WTC11 (cell line): Measurements from ENCODE around the gene RNF20. TPM values are rescaled to one million over a fixed set of nuclear protein-coding genes. Genes with fewer than 3 reads are reported as not detected.

Experiments
- ATAC-seq: fragments of 200-7000 bp; cut with Tn5 transposase; 2 replicates; pipeline ENCODE4 v1.10.0; 2021; ENCODE audit warnings: mild to moderate bottlenecking, moderate library complexity
- CTCF ChIA-PET: fragments of 300-600 bp; sonication (Branson Sonifier 250); formaldehyde crosslinking; loops from one replicate; lab custom pipeline; 2021; ENCODE audit warnings: antibody characterized with exemption; lab: Charles Lee
- POLR2A ChIA-PET: fragments of 350-600 bp; sonication (Branson Sonifier 250); formaldehyde crosslinking; loops from one replicate; lab custom pipeline; 2021; ENCODE audit warnings: antibody characterized with exemption; lab: Charles Lee
- DNase-seq: peaks from one replicate; pipeline ENCODE4 v3.0.0; 2021; ENCODE audit warnings: low spot score
- H3K27ac Mint-ChIP-seq: 2 replicates; pipeline ENCODE4 v1.8.0; 2021; ENCODE audit warnings: mixed read lengths
- H3K27me3 Mint-ChIP-seq: 2 replicates; pipeline ENCODE4 v1.8.0; 2021; ENCODE audit warnings: low read depth, mild to moderate bottlenecking, moderate library complexity, mixed read lengths
- H3K36me3 Mint-ChIP-seq: 2 replicates; pipeline ENCODE4 v1.8.0; 2021; ENCODE audit warnings: mixed read lengths
- H3K4me1 Mint-ChIP-seq: 2 replicates; pipeline ENCODE4 v1.8.0; 2022; ENCODE audit warnings: mixed read lengths
- H3K4me3 Mint-ChIP-seq: 2 replicates; pipeline ENCODE4 v1.8.0; 2021; ENCODE audit warnings: mild to moderate bottlenecking, moderate library complexity, mixed read lengths
- H3K9me3 Mint-ChIP-seq: 2 replicates; pipeline ENCODE4 v1.8.0; 2021; ENCODE audit warnings: mixed read lengths
- FOXP1 ChIP-seq: sonication (generic); formaldehyde crosslinking; IDR thresholded peaks from 2 replicates; pipeline ENCODE4 v1.8.0; 2022; ENCODE audit warnings: missing genetic modification reagents, mild to moderate bottlenecking, moderate library complexity, borderline replicate concordance
- GRHL2 ChIP-seq: fragments of 250-450 bp; sonication (Bioruptor Pico); IDR thresholded peaks from 2 replicates; pipeline ENCODE4 v1.8.0; 2022; ENCODE audit warnings: mild to moderate bottlenecking, moderate library complexity; ENCODE audit not compliant: insufficient replicate concordance, severe bottlenecking
- HMGA2 ChIP-seq: fragments of 250-450 bp; sonication (Bioruptor Pico); IDR thresholded peaks from 2 replicates; pipeline ENCODE4 v1.4.0; 2021; ENCODE audit warnings: mild to moderate bottlenecking, moderate library complexity
- JUN ChIP-seq: sonication (generic); formaldehyde crosslinking; IDR thresholded peaks from 2 replicates; pipeline ENCODE4 v1.8.0; 2023; ENCODE audit warnings: mild to moderate bottlenecking, missing genetic modification reagents
- KAT7 ChIP-seq: sonication (generic); formaldehyde crosslinking; IDR thresholded peaks from 2 replicates; pipeline ENCODE4 v1.8.1; 2023; ENCODE audit warnings: missing genetic modification reagents, mild to moderate bottlenecking, borderline replicate concordance
- NR3C1 ChIP-seq: sonication (generic); formaldehyde crosslinking; conservative IDR thresholded peaks from 2 replicates; pipeline ENCODE4 v1.8.1; 2023; ENCODE audit warnings: low read depth, mild to moderate bottlenecking, missing genetic modification reagents
- PRRX2 ChIP-seq: fragments of 250-450 bp; sonication (Bioruptor Pico); IDR thresholded peaks from 2 replicates; pipeline ENCODE4 v1.8.0; 2021; ENCODE audit warnings: mild to moderate bottlenecking
- RELA ChIP-seq: sonication (generic); formaldehyde crosslinking; IDR thresholded peaks from 2 replicates; pipeline ENCODE4 v1.8.1; 2022; ENCODE audit warnings: missing genetic modification reagents, mild to moderate bottlenecking, borderline replicate concordance
- RORB ChIP-seq: fragments of 250-450 bp; sonication (Bioruptor Pico); IDR thresholded peaks from 2 replicates; pipeline ENCODE4 v1.9.0; 2021; ENCODE audit warnings: mild to moderate bottlenecking
- SMAD3 ChIP-seq: sonication (generic); formaldehyde crosslinking; IDR thresholded peaks from 2 replicates; pipeline ENCODE4 v1.8.0; 2022; ENCODE audit warnings: missing genetic modification reagents, mild to moderate bottlenecking, borderline replicate concordance
- SMAD4 ChIP-seq: sonication (generic); formaldehyde crosslinking; IDR thresholded peaks from 2 replicates; pipeline ENCODE4 v1.8.0; 2022; ENCODE audit warnings: mild to moderate bottlenecking, missing genetic modification reagents
- SOX15 ChIP-seq: fragments of 250-450 bp; sonication (Bioruptor Pico); IDR thresholded peaks from 2 replicates; pipeline ENCODE4 v1.9.0; 2021; ENCODE audit warnings: mild to moderate bottlenecking
- SP1 ChIP-seq: sonication (generic); formaldehyde crosslinking; conservative IDR thresholded peaks from 2 replicates; pipeline ENCODE4 v1.8.1; 2022; ENCODE audit warnings: missing genetic modification reagents
- TCF7 ChIP-seq: sonication (generic); formaldehyde crosslinking; IDR thresholded peaks from 2 replicates; pipeline ENCODE4 v1.8.0; 2022; ENCODE audit warnings: mild to moderate bottlenecking, low read depth, missing genetic modification reagents, moderate library complexity
- TEAD1 ChIP-seq: sonication (generic); formaldehyde crosslinking; IDR thresholded peaks from 2 replicates; pipeline ENCODE4 v1.8.0; 2022; ENCODE audit warnings: mild to moderate bottlenecking, missing genetic modification reagents
- TP53 ChIP-seq: sonication (generic); formaldehyde crosslinking; IDR thresholded peaks from 2 replicates; pipeline ENCODE4 v1.8.1; 2023; ENCODE audit warnings: mild to moderate bottlenecking, missing genetic modification reagents
- ZBTB21 ChIP-seq: sonication (generic); formaldehyde crosslinking; IDR thresholded peaks from 2 replicates; pipeline ENCODE4 v1.8.1; 2023; ENCODE audit warnings: mild to moderate bottlenecking, missing genetic modification reagents, borderline replicate concordance
- ZNF232 ChIP-seq: sonication (generic); formaldehyde crosslinking; IDR thresholded peaks from 2 replicates; pipeline ENCODE4 v1.8.0; 2022; ENCODE audit warnings: mild to moderate bottlenecking, missing genetic modification reagents
- ZNF423 ChIP-seq: fragments of 250-450 bp; sonication (Bioruptor Pico); IDR thresholded peaks from 2 replicates; pipeline ENCODE4 v2.1.2; 2022; ENCODE audit warnings: mild to moderate bottlenecking, moderate library complexity
- total RNA-seq: library from RNA; stranded (reverse); gene quantifications from 3 replicates; pipeline ENCODE4 v1.2.3, GENCODE V29; 2021
- TF ChIP-seq, protein P1 (sequence below): sonication (generic); formaldehyde crosslinking; IDR thresholded peaks from 2 replicates; pipeline ENCODE4 v1.8.1; 2023; ENCODE audit warnings: mild to moderate bottlenecking, missing genetic modification reagents, moderate library complexity
- TF ChIP-seq, protein P2 (sequence below): fragments of 250-450 bp; sonication (Bioruptor Pico); IDR thresholded peaks from 2 replicates; pipeline ENCODE4 v1.9.0; 2021; ENCODE audit warnings: mild to moderate bottlenecking, borderline replicate concordance
- TF ChIP-seq, protein P3 (sequence below): sonication (generic); formaldehyde crosslinking; IDR thresholded peaks from 2 replicates; pipeline ENCODE4 v1.8.1; 2022; ENCODE audit warnings: mild to moderate bottlenecking, moderate library complexity, missing genetic modification reagents
- TF ChIP-seq, protein P4 (sequence below): sonication (generic); formaldehyde crosslinking; IDR thresholded peaks from 2 replicates; pipeline ENCODE4 v1.8.0; 2023; ENCODE audit warnings: missing genetic modification reagents
- TF ChIP-seq, protein P5 (sequence below): fragments of 250-450 bp; sonication (Bioruptor Pico); conservative IDR thresholded peaks from 2 replicates; pipeline ENCODE4 v1.9.0; 2021; ENCODE audit warnings: mild to moderate bottlenecking

Gene RNF20
- total RNA-seq, 1 experiment from 2014 or later, result 52.6 TPM

DNA sequence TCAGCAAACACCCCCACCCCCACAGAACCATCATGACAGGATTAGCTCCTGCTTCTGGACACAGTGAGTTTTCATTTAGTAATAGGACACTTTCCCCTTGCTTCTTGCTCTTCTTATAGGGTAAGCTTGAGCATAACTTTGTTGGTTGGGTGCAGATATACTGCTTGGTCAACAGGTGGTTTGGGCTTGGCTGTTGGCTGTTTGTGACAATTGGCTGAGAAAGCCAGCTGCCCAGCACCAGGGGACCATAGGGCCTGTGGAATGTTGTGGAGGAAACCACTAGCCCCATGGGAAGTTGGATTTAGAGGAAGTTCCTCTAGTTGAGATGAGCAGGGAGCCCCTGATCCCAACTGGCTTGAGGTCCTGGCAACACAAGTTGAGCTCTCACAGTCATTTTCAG lies 30.6 kb downstream of the RNF20 start:
- Mint-ChIP-seq H3K27ac (no peak overlapping the region), H3K27me3 (no peaks in the 10 kb centered on the region), H3K4me3 (no peak overlapping the region), H3K9me3 (no peaks in the 10 kb centered on the region)
- ChIA-PET CTCF (interaction anchor here (0.7 to 1.4 kb wide), 3 partner anchors 17 to 115 kb away, joined by 3 to 4 read pairs (median 3); no protein-coding TSS in a partner anchor), POLR2A (no interaction called here)
- ATAC-seq (no peak), DNase-seq (no peak)
- no peak for TF ChIP-seq SP1 (CRISPR knock-in tag)
- TF ChIP-seq, protein P1, sequence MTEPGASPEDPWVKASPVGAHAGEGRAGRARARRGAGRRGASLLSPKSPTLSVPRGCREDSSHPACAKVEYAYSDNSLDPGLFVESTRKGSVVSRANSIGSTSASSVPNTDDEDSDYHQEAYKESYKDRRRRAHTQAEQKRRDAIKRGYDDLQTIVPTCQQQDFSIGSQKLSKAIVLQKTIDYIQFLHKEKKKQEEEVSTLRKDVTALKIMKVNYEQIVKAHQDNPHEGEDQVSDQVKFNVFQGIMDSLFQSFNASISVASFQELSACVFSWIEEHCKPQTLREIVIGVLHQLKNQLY (CRISPR knock-in tag), result no peak
- TF ChIP-seq, all 79 proteins: peak for 0
- peaks cover 67% of the 10 kb centered on the region for H3K36me3 Mint-ChIP-seq
- no peaks in the 10 kb centered on the region for H3K4me1 Mint-ChIP-seq

DNA sequence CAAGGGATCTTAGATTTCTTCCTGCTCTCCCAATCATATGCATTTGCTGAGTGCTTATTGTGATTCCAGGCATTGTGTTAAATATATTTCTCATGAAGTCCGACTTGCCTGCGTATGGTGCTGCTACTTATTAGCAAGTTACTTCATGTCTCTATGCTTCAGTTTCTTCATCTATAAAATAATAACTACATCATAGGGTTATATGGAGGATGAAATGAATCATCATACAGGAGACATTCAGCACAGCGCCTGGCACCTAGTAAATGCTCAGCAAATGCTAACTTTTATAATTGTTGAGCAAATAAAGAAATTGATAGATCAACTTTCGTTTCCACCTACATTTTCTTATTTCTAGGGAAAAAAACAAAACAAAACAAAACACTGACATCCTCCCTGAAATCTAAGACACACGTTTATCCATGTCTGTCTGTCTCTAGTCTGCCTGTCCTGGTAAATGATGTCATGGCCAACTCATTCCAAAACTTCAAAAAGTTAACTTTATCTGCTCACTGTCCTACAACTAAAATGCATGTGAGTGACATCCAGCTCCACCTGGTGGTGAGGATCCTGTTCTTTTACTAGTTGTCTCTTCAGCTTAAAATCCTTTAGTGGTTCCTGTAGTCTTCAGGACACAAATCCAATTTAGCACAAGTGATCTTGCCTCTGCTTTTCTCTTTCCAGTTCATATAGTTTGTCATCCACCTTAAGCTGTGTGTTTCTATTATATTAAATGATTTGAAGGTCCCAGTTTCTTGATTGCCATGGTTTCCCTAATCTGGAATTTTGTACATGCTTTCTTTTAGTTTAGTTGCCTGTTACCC lies 33.5 kb downstream of the RNF20 start:
- TF ChIP-seq RORB (CRISPR knock-in tag), result no peak
- TF ChIP-seq, protein P2, sequence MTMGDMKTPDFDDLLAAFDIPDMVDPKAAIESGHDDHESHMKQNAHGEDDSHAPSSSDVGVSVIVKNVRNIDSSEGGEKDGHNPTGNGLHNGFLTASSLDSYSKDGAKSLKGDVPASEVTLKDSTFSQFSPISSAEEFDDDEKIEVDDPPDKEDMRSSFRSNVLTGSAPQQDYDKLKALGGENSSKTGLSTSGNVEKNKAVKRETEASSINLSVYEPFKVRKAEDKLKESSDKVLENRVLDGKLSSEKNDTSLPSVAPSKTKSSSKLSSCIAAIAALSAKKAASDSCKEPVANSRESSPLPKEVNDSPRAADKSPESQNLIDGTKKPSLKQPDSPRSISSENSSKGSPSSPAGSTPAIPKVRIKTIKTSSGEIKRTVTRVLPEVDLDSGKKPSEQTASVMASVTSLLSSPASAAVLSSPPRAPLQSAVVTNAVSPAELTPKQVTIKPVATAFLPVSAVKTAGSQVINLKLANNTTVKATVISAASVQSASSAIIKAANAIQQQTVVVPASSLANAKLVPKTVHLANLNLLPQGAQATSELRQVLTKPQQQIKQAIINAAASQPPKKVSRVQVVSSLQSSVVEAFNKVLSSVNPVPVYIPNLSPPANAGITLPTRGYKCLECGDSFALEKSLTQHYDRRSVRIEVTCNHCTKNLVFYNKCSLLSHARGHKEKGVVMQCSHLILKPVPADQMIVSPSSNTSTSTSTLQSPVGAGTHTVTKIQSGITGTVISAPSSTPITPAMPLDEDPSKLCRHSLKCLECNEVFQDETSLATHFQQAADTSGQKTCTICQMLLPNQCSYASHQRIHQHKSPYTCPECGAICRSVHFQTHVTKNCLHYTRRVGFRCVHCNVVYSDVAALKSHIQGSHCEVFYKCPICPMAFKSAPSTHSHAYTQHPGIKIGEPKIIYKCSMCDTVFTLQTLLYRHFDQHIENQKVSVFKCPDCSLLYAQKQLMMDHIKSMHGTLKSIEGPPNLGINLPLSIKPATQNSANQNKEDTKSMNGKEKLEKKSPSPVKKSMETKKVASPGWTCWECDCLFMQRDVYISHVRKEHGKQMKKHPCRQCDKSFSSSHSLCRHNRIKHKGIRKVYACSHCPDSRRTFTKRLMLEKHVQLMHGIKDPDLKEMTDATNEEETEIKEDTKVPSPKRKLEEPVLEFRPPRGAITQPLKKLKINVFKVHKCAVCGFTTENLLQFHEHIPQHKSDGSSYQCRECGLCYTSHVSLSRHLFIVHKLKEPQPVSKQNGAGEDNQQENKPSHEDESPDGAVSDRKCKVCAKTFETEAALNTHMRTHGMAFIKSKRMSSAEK, result no peak
- no peak for TF ChIP-seq RELA
- TF ChIP-seq PRRX2, result no peak
- TF ChIP-seq SOX15 (CRISPR knock-in tag), result no peak
- TF ChIP-seq GRHL2, result no peak
- no peak for TF ChIP-seq ZBTB21 (CRISPR knock-in tag)
- TF ChIP-seq KAT7 (CRISPR knock-in tag), result no peak
- TF ChIP-seq ZNF423 (CRISPR knock-in tag), result no peak
- no peak for TF ChIP-seq FOXP1
- TF ChIP-seq, protein P3, sequence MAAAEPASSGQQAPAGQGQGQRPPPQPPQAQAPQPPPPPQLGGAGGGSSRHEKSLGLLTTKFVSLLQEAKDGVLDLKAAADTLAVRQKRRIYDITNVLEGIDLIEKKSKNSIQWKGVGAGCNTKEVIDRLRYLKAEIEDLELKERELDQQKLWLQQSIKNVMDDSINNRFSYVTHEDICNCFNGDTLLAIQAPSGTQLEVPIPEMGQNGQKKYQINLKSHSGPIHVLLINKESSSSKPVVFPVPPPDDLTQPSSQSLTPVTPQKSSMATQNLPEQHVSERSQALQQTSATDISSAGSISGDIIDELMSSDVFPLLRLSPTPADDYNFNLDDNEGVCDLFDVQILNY (CRISPR knock-in tag), result no peak
- TF ChIP-seq NR3C1 (CRISPR knock-in tag), result no peak
- TF ChIP-seq ZNF232, result no peak
- TF ChIP-seq JUN (CRISPR knock-in tag), result no peak
- Mint-ChIP-seq H3K27me3 (no peaks in the 10 kb centered on the region), H3K4me3 (no peak overlapping the region), H3K27ac (no peak overlapping the region), H3K36me3 (peaks cover 43% of the 10 kb centered on the region), H3K4me1 (peaks cover 22% of the 10 kb centered on the region), H3K9me3 (no peaks in the 10 kb centered on the region)
- ATAC-seq, result peak; percentile 56; the same call in 1 of the 2 replicates
- CTCF ChIA-PET, result interaction anchor here (0.6 to 2.5 kb wide), 12 partner anchors 13 to 191 kb away, joined by 3 to 15 read pairs (median 4); a partner anchor contains a TSS
- DNase-seq, result peak; percentile 31
- POLR2A ChIA-PET, result no interaction called here

DNA sequence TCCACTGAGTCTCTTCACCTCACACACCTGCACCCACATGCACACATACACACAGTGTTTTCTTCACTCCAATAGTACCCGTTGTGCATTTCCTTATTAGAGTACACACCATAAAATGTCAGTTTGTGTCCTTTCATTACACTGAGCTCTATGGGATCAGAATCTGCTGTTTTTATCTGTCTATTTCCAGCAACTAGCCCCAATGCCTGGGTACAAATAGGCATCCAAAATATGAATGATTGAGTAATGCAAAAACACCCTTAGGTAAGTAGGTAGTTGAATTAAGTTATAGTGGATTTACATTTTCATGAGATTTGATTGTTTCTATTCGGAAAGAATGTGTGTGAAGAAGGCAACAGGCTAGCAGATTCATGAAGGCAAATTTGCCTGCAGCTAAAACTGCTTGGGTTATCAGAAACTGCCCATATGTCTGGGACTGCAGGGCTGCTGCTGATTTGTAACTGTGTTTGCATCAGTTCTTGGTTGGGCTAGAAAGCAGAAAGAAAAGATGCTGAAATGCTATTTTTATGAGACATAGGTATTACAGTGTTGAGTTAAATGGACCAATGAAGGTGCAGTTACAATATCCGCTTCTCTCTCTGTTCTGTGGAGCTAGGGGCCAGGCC lies 34.2 kb downstream of the RNF20 start:
- POLR2A ChIA-PET, result no interaction called here
- H3K9me3 Mint-ChIP-seq, result no peaks in the 10 kb centered on the region
- H3K27ac Mint-ChIP-seq, result no peak overlapping the region
- DNase-seq (no peak), ATAC-seq (no peak)
- no peaks in the 10 kb centered on the region for H3K27me3 Mint-ChIP-seq
- CTCF ChIA-PET, result interaction anchor here (0.8 to 2.5 kb wide), 10 partner anchors 18 to 191 kb away, joined by 3 to 15 read pairs (median 4); a partner anchor contains a TSS
- H3K36me3 Mint-ChIP-seq, result peaks cover 36% of the 10 kb centered on the region
- H3K4me3 Mint-ChIP-seq, result no peak overlapping the region
- peaks cover 29% of the 10 kb centered on the region for H3K4me1 Mint-ChIP-seq
- TF ChIP-seq TEAD1 (CRISPR knock-in tag) (no peak), SMAD4 (CRISPR knock-in tag) (no peak), SMAD3 (CRISPR knock-in tag) (no peak), TP53 (CRISPR knock-in tag) (no peak), SP1 (CRISPR knock-in tag) (no peak), TCF7 (CRISPR knock-in tag) (no peak), HMGA2 (no peak), RELA (no peak)
- TF ChIP-seq, protein P4, sequence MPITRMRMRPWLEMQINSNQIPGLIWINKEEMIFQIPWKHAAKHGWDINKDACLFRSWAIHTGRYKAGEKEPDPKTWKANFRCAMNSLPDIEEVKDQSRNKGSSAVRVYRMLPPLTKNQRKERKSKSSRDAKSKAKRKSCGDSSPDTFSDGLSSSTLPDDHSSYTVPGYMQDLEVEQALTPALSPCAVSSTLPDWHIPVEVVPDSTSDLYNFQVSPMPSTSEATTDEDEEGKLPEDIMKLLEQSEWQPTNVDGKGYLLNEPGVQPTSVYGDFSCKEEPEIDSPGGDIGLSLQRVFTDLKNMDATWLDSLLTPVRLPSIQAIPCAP (CRISPR knock-in tag), result no peak
- TF ChIP-seq, protein P5, sequence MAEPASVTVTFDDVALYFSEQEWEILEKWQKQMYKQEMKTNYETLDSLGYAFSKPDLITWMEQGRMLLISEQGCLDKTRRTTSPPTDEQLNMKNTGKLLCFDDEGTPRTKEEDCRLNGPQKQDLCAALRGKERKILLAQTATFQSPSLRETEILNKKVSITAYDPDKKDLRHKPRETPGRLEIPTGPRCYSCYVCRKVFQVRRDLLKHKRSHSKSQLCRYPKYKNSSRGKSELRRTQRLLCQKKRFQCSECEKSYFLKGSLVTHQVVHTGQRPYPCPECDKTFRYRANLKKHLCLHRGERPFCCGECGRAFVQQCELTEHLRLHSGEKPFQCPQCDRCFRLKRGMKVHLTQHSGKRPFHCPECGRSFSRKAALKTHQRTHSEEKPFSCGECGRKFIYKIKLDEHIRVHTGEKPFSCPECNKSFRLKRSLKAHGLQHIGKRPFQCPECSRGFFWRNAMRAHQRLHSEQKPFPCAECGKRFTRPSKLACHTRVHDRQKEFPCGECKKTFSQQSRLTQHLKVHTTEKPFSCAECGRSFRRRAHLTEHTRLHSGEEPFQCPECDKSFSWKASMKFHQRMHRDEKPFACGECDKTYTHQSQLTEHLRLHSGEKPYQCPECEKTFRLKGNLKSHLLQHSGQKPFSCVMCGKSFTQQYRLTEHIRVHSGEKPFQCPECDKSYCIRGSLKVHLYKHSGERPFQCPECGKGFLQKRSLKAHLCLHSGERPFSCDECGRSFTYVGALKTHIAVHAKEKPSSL (CRISPR knock-in tag), result no peak
